Measurements from ENCODE around the gene LRRC57.

DNA sequence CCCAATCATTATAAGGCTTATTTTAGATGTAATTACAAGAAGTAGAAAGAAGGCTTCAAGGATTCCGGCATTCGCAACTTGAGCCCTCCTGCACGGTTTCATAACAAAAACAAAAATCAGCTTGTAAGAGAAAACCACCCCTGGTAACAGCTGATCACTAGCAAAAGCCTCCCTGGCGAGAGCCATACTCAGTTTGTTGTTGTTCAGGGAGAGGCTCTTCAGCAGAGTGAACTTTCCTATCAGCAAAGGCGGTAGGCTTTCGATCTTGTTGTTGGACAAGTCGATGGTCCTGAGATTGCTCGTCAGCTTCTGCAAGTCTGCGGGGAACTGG lies 710 bp downstream of the LRRC57 start:
- TF ChIP-seq, protein P1, sequence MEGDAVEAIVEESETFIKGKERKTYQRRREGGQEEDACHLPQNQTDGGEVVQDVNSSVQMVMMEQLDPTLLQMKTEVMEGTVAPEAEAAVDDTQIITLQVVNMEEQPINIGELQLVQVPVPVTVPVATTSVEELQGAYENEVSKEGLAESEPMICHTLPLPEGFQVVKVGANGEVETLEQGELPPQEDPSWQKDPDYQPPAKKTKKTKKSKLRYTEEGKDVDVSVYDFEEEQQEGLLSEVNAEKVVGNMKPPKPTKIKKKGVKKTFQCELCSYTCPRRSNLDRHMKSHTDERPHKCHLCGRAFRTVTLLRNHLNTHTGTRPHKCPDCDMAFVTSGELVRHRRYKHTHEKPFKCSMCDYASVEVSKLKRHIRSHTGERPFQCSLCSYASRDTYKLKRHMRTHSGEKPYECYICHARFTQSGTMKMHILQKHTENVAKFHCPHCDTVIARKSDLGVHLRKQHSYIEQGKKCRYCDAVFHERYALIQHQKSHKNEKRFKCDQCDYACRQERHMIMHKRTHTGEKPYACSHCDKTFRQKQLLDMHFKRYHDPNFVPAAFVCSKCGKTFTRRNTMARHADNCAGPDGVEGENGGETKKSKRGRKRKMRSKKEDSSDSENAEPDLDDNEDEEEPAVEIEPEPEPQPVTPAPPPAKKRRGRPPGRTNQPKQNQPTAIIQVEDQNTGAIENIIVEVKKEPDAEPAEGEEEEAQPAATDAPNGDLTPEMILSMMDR (IDR thresholded peaks at IDR 0.05): no peak
- no peak for TF ChIP-seq POLR2AphosphoS5 (IDR thresholded peaks at IDR 0.05)

Measured in upper lobe of left lung (tissue), 4 donors.